NCI-H1930 (cell line): ENCODE results near the gene PPM1G.
"Not testable (repeated sequence)": the region's sequence is repeated elsewhere in the genome, so short reads cannot be mapped to it uniquely, and the experiment has no call there.

ENCODE experiments used
- DNase-seq, 2 experiments: peaks; one replicate each; lab custom pipeline; 2025; lab: John Stamatoyannopoulos, UW

Gene PPM1G

GRCh38 chr2:27375513-27376099 lies 33.8 kb downstream of the PPM1G start:
- no peak for DNase-seq

- DNase-seq: no peak
Observed at GRCh38 chr2:27373567-27373966, 35.8 kb downstream of the PPM1G start.

- no peak for DNase-seq
Observed at GRCh38 chr2:27372937-27373336, 36.5 kb downstream of the PPM1G start.

- no peak for DNase-seq
Observed at GRCh38 chr2:27370816-27371620, 38.4 kb downstream of the PPM1G start.

GRCh38 chr2:27370026-27370815 lies 39.2 kb downstream of the PPM1G start, which contains the start of the genes EIF2B4 and SNX17:
Gene EIF2B4 (minus strand): TSS chr2:27370338. CDS start chr2:27370314, 24 bp downstream.
Gene SNX17 (plus strand): TSS chr2:27370616. CDS start chr2:27370744, 128 bp downstream.
- peak; percentile 93 to 96 for DNase-seq

- DNase-seq: peak in 1 of 2 experiments; percentile 29
Observed at GRCh38 chr2:27369471-27370025, 39.8 kb downstream of the PPM1G start.

- no peak for DNase-seq
Observed at GRCh38 chr2:27363933-27364332, 45.5 kb downstream of the PPM1G start.

GRCh38 chr2:27362678-27363420 lies 46.5 kb downstream of the PPM1G start:
- DNase-seq: no peak

- DNase-seq: peak; percentile 97 to 98
Observed at GRCh38 chr2:27356382-27357181, 52.8 kb downstream of the PPM1G start, which contains the start of gene GTF3C2. Gene GTF3C2 (minus strand): TSS chr2:27356764. CDS start chr2:27343554, 13,210 bp downstream.

GRCh38 chr2:27356056-27356381 lies 53.4 kb downstream of the PPM1G start:
- no peak for DNase-seq

GRCh38 chr2:27354597-27354927 lies 54.8 kb downstream of the PPM1G start:
- DNase-seq: no peak

- no peak for DNase-seq
Observed at GRCh38 chr2:27353762-27354596, 55.4 kb downstream of the PPM1G start.

GRCh38 chr2:27353386-27353761 lies 56.0 kb downstream of the PPM1G start:
- not testable (repeated sequence) for DNase-seq

- no peak for DNase-seq
Observed at GRCh38 chr2:27351802-27352598, 57.4 kb downstream of the PPM1G start.

- no peak for DNase-seq
Observed at GRCh38 chr2:27350106-27350693, 59.2 kb downstream of the PPM1G start.

- DNase-seq: no peak
Observed at GRCh38 chr2:27347641-27348040, 61.8 kb downstream of the PPM1G start.

GRCh38 chr2:27336173-27336572 lies 73.2 kb downstream of the PPM1G start:
- no peak for DNase-seq

GRCh38 chr2:27335311-27335710 lies 74.1 kb downstream of the PPM1G start:
- no peak for DNase-seq
